Kidney epithelial cell (primary cell): ENCODE data around the gene TINAGL1. TPM values are rescaled to one million over a fixed set of nuclear protein-coding genes. Genes with fewer than 3 reads are reported as not detected.
A peak's percentile ranks its signal among the peaks of the same experiment; 100 is the strongest.

Experiments used
- DNase-seq: peaks from one replicate; pipeline ENCODE4 v3.0.0-alpha.2; 2010; ENCODE audit warnings: low read depth
- H3K27me3 ChIP-seq: 2 replicates; pipeline ENCODE4 v1.6.0; 2011; ENCODE audit warnings: low read length; ENCODE audit not compliant: control insufficient read depth, insufficient read depth
- H3K36me3 ChIP-seq: 2 replicates; pipeline ENCODE4 v1.5.1; 2011; ENCODE audit warnings: low read length; ENCODE audit not compliant: control insufficient read depth, insufficient read depth
- H3K4me3 ChIP-seq: 2 replicates; pipeline ENCODE4 v1.5.1; 2011; ENCODE audit warnings: low read depth, mild to moderate bottlenecking, control low read depth, low read length
- total RNA-seq: library from RNA; depleted of rRNA; stranded (reverse); fragments of >200 nt; gene quantifications from 2 replicates; pipeline ENCODE4 v1.2.3, GENCODE V29; 2015
- TF ChIP-seq, protein P1 (sequence below): IDR thresholded peaks from 2 replicates; pipeline ENCODE4 v1.5.1; 2011; ENCODE audit warnings: mild to moderate bottlenecking, moderate library complexity, low read length, control low read depth, inconsistent platforms; ENCODE audit not compliant: insufficient read depth, poor library complexity, severe bottlenecking

TINAGL1 gene
- total RNA-seq, 1 donor from 2014 or later: 140 TPM

DNA sequence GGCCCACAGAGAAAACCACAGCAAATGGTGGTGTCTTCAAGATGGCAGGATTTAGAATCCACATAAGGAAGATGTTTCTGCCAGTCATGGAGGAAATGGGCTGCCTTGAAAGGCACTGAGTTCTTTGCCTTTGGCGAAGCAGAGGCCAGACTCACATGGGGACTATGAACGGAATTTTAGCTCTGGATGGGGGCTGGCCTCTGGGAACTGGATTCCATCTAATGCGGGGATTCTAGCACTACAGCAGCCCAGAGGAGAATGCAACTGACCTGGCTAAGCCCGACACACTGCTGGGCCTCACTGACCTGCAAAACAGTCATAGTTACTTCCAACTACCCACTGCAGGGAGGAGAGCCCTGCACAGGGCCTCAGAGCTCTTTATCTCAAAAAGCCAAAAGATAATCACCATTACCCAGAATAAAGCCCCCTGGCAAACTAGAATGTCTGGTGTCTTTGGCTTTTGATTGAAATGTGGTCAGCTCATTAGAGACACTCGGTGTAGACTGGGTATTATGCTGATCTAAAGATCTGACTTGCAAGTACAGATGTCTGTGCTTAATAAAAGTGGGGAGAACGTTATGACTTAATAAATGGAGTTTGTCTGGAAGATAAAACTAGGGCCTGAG lies 52.7 kb downstream of the TINAGL1 start:
- peaks cover 4% of the 10 kb centered on the region for H3K36me3 ChIP-seq
- DNase-seq: no peak

DNA sequence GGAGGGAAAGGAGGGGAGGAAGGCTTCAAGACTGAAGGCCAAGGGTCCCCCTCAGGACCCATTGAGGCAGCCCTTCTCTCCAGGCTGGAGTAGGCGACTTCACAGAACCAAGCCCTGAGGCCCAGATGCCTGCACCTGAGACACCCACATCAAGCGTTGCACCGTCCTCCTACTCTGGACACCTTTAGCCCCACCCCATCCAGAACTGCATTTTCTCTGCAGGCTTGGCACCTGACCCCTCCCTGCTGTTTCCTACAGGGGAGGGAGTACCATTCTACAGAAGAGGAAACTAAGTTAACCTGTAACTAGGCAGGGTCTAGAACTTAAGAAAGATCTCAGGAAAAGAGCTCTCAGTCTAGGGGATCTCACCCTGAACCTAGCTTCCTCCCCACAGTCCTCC lies 56.3 kb downstream of the TINAGL1 start:
- TF ChIP-seq, protein P1, sequence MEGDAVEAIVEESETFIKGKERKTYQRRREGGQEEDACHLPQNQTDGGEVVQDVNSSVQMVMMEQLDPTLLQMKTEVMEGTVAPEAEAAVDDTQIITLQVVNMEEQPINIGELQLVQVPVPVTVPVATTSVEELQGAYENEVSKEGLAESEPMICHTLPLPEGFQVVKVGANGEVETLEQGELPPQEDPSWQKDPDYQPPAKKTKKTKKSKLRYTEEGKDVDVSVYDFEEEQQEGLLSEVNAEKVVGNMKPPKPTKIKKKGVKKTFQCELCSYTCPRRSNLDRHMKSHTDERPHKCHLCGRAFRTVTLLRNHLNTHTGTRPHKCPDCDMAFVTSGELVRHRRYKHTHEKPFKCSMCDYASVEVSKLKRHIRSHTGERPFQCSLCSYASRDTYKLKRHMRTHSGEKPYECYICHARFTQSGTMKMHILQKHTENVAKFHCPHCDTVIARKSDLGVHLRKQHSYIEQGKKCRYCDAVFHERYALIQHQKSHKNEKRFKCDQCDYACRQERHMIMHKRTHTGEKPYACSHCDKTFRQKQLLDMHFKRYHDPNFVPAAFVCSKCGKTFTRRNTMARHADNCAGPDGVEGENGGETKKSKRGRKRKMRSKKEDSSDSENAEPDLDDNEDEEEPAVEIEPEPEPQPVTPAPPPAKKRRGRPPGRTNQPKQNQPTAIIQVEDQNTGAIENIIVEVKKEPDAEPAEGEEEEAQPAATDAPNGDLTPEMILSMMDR: no peak
- no peak overlapping the region for H3K4me3 ChIP-seq
- peaks cover 4% of the 10 kb centered on the region for H3K36me3 ChIP-seq
- H3K27me3 ChIP-seq: no peaks in the 10 kb centered on the region
- no peak for DNase-seq

More for the DNA sequence above, 52.7 kb downstream of the TINAGL1 start:
- no peaks in the 10 kb centered on the region for H3K27me3 ChIP-seq
- TF ChIP-seq, protein P1: no peak
- H3K4me3 ChIP-seq: no peak overlapping the region

DNA sequence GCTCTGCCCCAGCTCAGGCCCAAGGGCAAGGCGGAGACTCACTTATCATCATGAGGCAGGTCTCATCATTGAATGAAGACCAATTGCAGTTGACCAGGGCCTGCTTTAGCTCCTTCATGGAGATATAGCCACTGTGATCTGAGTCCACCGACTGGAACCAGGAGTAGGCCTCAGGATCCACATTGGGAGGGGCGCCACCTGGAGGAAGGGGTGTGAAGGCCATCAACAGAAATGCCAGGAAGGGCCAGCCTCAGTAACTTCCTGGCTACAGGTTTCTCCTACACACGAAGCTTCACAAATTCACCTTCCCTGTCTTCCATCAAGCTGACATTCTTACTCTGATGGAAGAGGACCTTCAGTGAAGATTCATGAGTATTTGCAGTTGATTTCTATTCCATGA lies 56.8 kb downstream of the TINAGL1 start:
- Histone ChIP-seq H3K36me3 (peaks cover 4% of the 10 kb centered on the region), H3K27me3 (no peaks in the 10 kb centered on the region), H3K4me3 (no peak overlapping the region)
- DNase-seq: no peak
- TF ChIP-seq, protein P1: peak; percentile 53

Other genes starting within 250 kb of the TINAGL1 start
- 2.1 and 9.1 TPM in 2 replicates for gene FABP3, start 203.4 kb upstream of the TINAGL1 start, total RNA-seq
- gene SERINC2, start 163.3 kb upstream of the TINAGL1 start, total RNA-seq: 105 and 131 TPM in 2 replicates
- gene HCRTR1, start 41.2 kb downstream of the TINAGL1 start, total RNA-seq: not detected in 2 replicates
- gene PEF1, start 68.4 kb downstream of the TINAGL1 start, total RNA-seq: 86.8 and 100 TPM in 2 replicates
- gene COL16A1, start 127.5 kb downstream of the TINAGL1 start, total RNA-seq: 9.2 and 10.8 TPM in 2 replicates
- gene ADGRB2, start 187.8 kb downstream of the TINAGL1 start, total RNA-seq: 1.5 and 2.6 TPM in 2 replicates
- 29.4 and 31.8 TPM in 2 replicates for gene SPOCD1, start 239.5 kb downstream of the TINAGL1 start, total RNA-seq